CD4-positive, alpha-beta T cell treated with Interleukin-4 for 1 hour (primary cell): ENCODE results near the gene SINHCAF.
"Not testable (repeated sequence)": the region's sequence is repeated elsewhere in the genome, so short reads cannot be mapped to it uniquely, and the experiment has no call there.

ENCODE experiments used
- DNase-seq, 2 donors: peaks; one replicate each; pipeline ENCODE4 v3.0.0-alpha.2; 2020 to 2022

SINHCAF gene

GRCh38 chr12:31260840-31261239 is 65.1 kb downstream of the SINHCAF start:
- no peak for DNase-seq

DNA sequence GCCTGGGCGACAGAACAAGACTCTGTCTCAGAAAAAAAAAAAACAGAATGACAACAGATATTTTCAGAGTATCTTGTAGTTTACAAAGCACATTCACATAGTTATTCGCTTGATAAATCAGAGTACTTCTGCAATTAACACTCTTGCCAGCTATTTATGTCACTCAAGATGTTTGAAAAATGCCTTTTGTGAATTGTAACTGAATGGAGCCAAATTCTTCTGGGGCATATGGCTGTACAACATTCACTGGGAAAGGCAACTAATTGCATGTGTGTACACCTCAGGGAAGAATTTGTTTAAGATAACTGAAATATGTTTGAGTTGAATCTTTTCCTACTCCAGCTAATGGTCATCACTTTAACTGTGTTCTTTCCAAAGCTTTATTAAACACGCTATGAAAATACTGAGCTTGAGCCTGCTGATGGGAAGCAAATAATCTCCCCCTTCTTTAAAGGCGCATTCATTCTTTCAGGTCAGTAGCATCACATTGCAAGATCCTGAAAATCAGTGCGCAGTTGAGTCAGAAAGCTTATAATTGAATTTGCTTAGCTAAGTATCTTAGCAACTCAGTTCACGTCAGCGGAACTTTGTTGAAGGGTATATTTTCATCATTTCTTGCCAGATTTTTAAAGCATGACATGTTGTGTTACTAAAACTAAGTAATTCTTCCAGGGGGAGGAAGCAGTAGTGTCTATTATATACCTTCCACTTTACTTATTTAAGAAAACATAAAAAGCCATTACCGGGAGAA is 66.6 kb downstream of the SINHCAF start:
- DNase-seq, result no peak

GRCh38 chr12:31257784-31258183 is 68.2 kb downstream of the SINHCAF start:
- no peak for DNase-seq

DNA sequence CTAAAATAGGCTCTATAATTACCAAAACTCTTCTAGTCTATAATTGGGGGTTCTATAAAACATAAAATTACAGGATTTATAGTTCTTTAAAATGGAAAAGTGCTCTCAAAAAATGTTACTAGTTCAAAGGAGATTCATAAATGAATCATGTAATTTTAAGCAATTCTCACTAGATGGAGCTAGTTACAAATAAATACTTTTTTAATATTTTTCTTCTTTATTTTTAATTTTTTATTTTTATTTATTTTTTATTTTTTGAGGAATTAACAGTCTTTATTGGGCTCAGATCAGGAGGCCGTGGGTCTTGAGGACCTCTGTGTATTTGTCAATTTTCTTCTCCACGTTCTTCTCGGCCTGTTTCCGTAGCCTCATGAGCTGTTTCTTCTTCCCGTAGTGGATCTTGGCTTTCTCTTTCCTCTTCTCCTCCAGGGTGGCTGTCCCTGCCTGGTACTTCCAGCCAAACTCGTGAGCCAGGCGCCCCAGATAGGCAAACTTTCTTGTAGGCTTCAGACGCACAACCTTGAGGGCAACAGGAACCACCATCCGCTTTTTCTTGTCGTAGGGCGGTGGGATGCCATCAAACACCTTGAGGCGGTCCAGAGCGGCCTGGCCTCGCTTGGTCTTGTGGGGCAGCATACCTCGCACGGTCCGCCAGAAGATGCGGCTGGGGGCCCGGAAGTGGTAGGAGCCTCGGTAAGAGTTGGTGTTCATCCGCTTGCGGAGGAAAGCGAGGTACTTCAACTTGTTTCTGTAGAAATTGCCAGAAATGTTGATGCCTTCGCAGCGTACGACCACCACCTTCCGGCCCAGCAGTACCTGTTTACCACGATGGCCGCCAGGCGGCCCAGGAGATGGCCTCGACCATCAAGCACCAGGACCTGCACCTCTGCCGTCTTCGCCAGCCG is 74.0 kb downstream of the SINHCAF start:
- peak in 1 of 2 donors; percentile 14 for DNase-seq

DNA sequence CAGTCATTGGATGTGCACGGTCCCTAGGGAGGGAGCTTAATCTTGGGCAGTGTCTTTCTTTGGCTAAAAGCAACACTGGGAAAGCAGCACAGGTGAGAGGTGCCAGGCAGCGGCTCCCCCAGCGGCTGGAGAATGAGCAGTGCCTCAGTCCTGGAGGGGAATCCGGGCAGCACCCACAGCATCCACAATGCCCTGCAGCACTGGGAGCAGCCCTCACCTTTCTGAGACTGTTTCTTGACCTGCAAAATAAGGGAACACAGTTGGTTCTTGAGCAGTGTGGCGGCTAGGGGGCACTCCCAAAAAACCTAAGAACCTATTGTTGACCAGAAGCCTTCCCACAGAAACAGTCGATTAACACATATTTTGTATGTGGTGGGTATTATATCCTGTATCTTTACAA is 75.8 kb downstream of the SINHCAF start:
- DNase-seq, result no peak

GRCh38 chr12:31249356-31249755 is 76.6 kb downstream of the SINHCAF start:
- DNase-seq, result no peak

GRCh38 chr12:31248815-31249214 is 77.1 kb downstream of the SINHCAF start:
- no peak for DNase-seq

DNA sequence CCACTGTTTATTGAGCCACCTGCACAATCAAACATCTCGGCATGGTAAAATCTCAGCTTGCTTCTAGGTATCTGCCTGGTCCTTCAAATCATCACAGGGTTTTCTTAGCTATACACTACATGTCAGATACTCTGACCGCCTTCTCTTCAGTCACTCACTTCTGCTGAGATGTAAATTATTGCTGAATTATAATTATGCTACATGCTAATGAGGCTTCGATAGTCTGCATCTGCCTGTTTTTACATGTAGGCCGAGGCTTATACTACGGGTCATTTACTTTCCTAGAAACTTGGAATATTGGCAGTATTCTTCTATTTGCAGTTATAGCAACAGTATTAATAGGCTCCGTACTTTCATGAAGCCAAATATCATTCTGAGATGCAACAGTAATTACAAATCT is 77.6 kb downstream of the SINHCAF start:
- no peak for DNase-seq

GRCh38 chr12:31246470-31246850 is 79.5 kb downstream of the SINHCAF start:
- no peak for DNase-seq

DNA sequence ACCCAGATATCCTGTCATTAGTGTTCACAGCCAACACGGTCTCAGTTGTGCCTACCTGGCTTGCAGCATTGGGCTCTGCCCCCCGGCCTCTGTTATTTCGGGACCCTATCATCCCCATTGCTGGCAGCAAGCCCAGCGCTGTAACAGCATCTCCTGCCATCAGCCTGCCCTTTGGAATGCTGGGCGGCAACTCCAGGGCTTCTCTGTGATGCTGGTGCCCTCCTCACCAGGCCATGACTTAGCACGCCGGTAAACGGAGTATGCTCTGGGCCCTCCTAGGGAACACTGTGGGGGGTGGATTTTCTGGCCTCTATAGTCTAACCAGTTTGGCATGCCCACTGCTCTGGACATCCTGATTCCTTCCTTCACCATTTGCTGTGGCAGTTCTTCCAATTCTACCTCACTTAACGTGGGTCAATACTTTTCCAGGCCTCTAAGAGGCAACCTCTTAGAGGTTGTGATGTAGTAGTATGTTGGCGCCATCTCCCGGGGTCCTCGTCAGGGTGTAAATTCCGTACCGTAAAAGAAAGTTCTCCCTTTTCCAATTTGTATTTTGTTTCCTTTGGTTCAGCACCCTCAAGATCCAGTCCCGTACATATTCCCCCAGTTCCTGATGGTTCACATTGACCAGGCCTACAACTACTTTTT is 80.0 kb downstream of the SINHCAF start:
- no peak for DNase-seq

- DNase-seq, result not testable (repeated sequence)
Measured at GRCh38 chr12:31242418-31242817, 83.5 kb downstream of the SINHCAF start.

- DNase-seq, result peak; percentile 45 to 56
Measured at GRCh38 chr12:31238764-31239387, 87.1 kb downstream of the SINHCAF start.

DNA sequence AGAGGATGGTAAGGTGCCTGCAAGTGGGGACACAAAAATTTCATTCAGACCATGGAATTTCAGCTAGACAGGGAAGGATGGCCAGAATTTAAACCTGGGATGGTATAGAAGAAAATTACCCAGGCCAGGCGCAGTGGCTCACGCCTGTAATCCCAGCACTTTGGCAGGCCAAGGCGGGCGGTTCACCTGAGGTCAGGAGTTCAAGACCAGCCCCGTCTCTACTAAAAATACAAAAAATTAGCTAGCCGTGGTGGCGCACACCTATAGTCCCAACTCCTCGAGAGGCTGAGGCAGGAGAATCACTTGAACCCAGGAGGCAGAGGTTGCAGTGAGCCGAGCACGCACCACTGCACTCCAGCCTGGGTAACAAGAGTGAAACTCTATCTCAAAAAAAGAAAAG is 87.6 kb downstream of the SINHCAF start:
- not testable (repeated sequence) for DNase-seq

DNA sequence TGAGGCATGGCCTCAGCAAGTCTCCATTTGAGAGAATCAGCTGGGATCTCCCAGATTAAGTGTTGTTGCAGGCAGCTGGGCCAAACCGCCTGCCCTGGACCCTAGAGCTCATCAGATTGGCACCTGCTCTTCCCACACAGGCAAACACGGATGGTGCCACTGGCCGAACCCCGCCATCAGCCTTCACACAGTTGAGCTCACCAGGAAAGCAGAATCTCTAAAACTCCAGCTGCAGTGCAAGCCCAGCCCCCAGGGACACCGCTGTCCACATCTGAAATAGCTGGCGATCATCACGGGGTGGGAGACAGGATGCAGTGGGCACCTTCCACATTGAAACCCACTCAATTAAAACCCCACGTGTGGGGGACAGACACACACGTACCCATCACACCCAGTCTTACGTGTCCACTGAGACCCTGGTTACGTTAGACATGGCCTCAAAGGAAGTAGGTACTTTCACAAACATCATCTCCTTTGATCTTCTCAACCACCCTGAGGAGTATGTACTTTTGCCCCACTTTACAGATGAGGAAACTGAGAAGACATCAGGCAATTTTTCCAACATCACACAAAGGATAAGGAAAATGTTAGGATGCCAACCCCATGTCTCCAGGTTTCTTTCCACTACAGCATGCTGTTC is 88.8 kb downstream of the SINHCAF start:
- no peak for DNase-seq

- no peak for DNase-seq
Measured at GRCh38 chr12:31235868-31236395, 90.0 kb downstream of the SINHCAF start.

DNA sequence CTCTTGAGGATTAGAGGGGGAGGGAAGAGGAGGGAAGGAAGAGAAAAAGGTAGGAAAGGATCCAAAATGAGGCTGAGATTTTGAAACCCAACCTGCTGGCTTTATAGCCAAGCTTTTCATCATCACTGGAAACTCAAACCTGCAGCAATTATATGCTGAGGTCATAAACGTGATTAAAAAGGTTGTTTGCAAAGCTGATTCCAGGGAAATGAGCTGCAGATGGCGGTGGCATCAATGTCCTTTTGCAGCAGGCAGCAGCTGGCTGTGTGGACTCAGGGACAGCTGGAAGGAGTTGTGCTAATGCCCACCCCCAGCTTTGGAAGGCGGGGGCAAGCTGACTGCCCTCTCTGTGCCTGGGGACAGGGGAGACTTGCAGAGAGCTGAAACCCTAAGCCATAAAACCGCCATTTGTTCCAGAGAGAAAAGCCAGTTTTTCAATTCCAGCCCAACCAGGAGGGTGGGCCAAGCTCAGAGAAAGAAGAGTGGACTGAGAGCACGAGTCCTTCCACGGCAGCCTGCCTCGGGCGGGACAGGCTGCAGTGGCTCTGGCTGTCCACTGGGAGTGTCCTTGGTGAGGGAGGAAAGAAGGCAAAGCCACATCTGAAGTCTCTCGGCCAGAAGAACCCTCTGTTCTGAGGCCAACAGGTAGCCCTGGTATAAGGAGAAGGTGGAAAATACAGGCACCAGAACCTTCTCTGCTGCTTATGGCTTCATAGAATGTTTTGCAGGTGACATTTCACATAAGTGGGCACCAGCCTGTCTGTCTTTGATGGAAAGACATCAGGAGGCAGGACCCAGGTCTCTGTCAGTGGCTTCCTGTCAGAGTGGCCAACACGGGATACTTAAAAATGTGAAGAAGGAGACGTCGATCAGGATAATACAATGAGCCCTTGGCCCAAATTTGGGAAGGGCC is 90.7 kb downstream of the SINHCAF start:
- DNase-seq, result no peak

GRCh38 chr12:31234053-31234840 is 91.7 kb downstream of the SINHCAF start:
- no peak for DNase-seq

GRCh38 chr12:31233061-31233730 is 92.8 kb downstream of the SINHCAF start:
- no peak for DNase-seq

DNA sequence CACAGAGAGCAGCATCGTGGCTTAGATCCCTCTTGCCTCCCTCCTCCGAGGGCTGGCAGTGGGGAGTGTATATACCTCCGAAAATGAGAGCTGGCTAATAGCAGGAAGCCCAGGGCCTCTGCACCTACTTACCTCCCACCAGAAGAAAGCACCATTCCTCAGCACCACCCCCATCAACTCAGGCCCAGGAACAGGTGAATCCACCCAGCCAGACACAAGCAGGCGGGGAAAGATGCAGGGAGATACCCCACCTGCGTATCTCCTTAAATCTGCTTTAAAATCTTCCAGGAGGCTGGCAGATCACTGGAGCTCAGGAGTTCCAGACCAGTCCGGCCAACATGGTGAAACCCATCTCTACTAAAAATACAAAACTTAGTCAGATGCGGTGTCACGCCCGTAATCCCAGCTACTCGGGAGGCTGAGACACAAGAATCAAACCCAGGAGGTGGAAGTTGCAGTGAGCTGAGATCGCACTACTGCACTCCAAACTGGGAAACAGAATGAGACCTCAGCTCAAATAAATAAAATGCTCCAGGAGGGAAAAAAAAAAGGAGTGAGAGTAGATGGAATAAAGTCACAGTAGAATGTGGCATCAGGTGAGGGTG is 93.5 kb downstream of the SINHCAF start:
- no peak for DNase-seq
